Sigmoid colon (tissue), 4 donors: ENCODE measurements around the gene CHCHD6.

Source experiments
- CTCF ChIP-seq, 4 experiments: fragments of 450-650 bp in 3 of 4; fragments of 200-600 bp in 1 of 4; IDR thresholded peaks; one replicate each; pipeline ENCODE4 v1.5.1; 2016 to 2019; ENCODE audit warnings: antibody characterized with exemption in 4 of 4, mild to moderate bottlenecking in 3 of 4, moderate library complexity in 2 of 4
- EP300 ChIP-seq, 4 donors: sonication (generic); formaldehyde crosslinking; IDR thresholded peaks; one replicate each; pipeline ENCODE4 v1.6.1; 2017; ENCODE audit warnings: antibody characterized with exemption in 4 of 4
- POLR2A ChIP-seq, 2 donors: fragments of 450-650 bp; IDR thresholded peaks; one replicate each; pipeline ENCODE4 v1.6.1; 2016; ENCODE audit warnings: antibody characterized with exemption in 2 of 2, mild to moderate bottlenecking in 2 of 2, moderate library complexity in 2 of 2
- POLR2AphosphoS5 ChIP-seq, 4 donors: sonication (generic); formaldehyde crosslinking; IDR thresholded peaks; one replicate each; pipeline ENCODE4 v1.6.1; 2017; ENCODE audit warnings: antibody characterized with exemption in 4 of 4

GRCh38 chr3:126928921-126929474, 225.0 kb downstream of the CHCHD6 start:
- TF ChIP-seq CTCF (IDR thresholded peaks at IDR 0.05) (no peak), POLR2AphosphoS5 (IDR thresholded peaks at IDR 0.05) (no peak), POLR2A (IDR thresholded peaks at IDR 0.05) (no peak), EP300 (IDR thresholded peaks at IDR 0.05) (no peak)
